HG03457 (cell line): ENCODE measurements around the gene HOXD9.

ENCODE experiments used
- ATAC-seq: cut with Tn5 transposase; IDR thresholded peaks from one replicate; pipeline ENCODE4 v1.9.1; 2021; ENCODE audit warnings: moderate number of reproducible peaks; ENCODE audit not compliant: unreplicated experiment

Gene HOXD9

DNA sequence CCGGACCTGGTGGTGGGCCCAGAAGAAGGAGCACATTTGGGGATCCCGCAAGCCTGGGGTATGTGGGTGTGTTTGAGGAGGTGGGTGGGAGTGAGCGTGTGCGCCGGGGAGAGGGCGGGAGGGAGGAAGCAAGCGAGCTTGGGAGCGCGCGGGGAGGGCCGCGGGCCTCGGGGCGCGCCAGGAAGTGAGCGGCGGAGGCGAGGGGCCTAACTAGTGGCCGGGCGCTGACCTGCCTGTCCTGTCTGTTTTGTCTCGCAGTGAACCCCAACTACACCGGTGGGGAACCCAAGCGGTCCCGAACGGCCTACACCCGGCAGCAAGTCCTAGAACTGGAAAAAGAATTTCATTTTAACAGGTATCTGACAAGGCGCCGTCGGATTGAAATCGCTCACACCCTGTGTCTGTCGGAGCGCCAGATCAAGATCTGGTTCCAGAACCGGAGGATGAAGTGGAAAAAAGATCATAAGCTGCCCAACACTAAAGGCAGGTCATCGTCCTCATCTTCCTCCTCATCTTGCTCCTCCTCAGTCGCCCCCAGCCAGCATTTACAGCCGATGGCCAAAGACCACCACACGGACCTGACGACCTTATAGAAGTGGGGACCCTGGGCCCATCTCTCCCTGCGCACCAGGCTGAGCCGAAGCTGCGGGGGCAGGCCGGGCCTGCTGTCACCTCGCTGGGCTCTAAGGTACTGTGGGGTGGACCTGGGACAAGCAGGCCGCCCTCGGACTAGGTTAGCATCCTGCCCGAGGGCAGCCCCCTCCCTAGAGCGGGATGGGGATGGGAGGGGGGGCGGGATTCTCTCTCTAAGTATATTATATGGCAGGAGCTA, 30.0 kb downstream of the HOXD9 start:
- no peak for ATAC-seq

DNA sequence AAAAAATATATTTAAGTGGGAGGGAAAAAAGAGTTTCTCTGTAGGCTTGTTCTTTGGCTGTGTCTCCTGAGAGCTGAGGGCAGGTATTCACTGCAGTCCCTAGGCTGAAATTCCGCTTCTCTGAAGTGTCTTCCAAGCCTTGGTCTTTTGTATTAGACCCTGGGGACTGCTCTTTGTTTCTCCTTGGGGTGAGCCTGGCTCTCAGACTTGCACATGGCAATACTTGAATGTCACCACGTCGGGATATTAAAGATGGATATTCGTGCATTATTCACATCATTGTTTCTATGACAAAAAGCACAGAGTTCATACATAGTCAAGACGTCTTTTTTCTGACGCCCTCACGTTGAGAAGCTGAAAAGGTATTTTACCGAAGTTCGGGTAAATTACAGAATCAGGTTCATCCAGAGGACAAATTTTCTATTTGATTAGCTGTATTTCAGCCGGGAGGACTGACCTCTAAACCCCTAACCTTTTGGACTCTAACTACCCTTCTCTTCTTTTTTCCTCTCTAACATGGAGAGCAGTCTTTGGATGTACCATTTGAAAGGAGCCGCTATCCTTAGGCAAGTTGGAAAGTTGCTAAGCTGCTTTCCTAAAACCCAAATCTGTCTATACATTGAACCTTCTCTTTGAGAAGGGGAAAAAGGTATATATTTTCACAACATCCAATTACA, 32.2 kb downstream of the HOXD9 start:
- no peak for ATAC-seq

DNA sequence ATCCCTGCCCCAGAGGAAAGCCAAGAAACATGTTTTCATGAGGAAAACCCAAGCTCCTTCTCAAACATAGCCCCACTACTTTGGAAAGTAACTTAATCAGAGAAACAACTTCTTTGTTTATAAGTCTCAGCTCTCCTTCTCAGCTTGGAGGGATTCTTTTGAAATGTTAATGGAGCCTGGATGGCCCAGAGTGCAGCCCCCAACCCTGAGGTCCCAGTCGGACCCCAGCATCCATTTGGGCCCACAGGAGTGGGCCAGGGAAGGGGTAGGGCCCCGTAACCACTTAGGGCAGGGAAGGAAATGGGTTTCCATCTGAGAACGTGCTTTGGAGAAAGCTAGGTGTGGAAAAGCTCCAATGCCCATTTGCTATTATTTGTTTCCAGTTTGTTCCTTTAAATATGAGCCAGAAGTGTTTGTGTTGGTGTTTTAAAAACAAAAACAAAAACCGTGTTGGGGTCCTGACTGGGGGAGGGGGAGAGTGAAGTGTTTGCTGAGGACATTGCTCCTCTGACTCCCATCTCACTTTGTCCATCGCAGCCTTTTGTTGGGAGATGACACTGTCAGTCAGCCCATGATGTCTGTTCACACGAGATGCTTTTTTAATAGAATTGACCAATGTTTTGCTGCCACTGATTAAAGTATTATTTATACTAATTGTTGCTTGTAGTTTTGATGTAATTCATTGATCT, 33.0 kb downstream of the HOXD9 start:
- no peak for ATAC-seq

DNA sequence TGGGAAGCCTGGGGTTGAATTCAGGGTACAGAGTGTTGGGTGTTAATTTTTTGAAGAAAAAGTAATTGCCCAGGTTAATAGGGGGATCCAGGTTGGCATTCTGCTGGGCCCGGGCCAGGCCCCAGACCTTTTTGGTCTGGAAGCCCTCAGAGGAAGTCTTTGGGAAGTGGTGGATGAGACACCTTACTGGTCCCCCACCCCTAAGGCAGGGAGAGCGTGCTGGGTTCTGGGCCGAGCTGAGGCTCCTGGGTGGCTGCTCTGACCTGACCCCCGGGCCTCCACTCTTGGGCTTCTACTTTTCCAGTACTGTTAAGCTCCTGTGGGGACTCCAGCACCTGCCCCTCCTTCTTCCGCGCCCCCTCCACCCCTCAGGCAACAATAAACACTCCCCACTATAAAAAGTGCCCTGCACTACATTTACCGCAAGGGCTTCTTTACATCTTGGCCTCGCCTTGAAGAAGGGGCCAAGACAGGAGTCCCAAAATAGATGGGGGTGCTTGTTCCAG, 33.8 kb downstream of the HOXD9 start:
- no peak for ATAC-seq

DNA sequence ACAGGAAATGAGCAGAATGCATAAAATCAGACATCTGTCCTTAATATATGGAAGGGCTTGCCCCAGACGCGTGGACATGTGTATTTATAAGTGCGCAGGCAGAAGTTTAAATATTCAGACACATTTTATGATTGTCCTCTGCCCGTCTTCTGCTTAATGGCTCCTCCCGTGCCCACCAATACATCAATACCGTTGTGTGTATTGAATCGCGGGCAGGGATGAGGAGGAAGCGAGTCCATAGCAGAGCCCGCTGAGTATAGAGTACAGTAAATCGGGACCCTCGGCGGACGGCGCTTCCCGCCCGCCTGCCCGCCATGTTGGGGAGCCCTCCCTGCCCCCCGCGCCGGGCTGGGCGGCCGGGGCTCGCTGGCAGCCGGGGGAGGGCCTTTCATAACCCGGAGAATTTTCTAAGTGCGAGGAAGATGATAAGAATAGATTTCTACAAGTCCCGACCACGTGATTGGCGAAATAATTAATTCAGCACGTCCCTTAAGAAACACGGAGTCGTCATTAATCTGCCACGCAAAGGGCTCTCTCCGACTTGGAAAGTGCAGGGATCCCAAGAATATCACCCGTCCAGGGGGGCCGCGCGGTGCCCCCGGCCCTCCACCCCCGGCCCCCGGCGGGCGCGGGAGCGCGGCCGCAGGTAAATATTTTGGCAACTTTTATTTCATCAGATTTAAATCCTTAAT, 34.4 kb downstream of the HOXD9 start, which contains the start of gene HOXD3:
TSS of gene HOXD3 (plus strand) at position 501 of the 692 bp plus-strand sequence. CDS start 11,808 bp downstream, outside the sequence.
- no peak for ATAC-seq

DNA sequence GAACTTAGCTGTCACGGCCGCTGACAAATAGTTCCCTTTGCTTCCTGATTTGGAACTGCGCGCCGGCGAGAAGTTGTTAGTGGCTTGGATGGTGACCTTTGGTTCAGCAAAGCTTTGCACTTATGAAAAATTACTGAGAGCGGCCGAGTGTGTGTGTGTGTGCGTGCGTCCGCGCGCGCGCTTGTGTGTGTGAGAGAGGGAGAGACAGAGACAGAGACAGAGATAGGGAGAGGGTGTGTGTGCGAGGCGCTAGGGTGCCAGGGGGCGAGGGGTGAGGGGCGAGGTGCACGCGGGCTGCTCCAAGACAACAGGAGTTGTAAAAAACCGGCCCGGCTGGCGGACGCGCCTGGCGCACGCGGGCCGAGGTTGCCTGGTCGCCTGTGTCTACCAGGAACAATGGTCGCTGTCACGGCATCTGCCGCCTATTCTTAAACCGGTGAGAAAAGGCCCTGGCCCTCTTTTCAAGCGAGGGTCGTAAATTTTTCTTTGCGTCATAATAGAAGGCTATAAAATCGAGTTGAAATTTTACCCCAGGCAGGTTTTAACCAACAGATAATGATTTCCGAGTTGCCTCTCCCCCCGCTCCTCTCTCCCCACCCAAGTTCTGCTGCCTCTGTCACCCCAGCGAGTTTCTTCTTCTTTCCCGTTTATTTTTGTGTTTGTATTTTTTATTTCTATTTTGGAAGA, 35.1 kb downstream of the HOXD9 start:
- ATAC-seq: no peak

DNA sequence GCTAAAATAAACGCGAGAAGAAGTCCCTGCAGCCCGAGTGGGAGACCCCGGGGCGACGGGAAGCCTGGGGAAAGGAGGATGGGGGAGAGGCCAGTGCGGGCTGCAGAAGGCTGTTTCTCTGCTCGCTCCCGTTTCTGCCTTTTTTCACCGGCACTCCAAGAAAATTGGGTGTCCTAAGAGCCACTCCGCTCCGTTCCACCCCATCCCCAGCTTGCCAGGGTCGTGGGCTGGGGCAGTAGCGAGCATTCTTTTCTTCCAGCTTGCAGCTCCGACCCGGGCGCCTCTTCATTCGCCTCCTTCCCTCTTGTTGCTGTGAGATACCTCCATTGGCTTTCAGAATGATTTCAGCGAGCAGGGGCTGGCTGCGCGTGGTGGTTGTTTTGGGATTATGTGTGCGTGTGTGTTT, 35.7 kb downstream of the HOXD9 start:
- no peak for ATAC-seq

DNA sequence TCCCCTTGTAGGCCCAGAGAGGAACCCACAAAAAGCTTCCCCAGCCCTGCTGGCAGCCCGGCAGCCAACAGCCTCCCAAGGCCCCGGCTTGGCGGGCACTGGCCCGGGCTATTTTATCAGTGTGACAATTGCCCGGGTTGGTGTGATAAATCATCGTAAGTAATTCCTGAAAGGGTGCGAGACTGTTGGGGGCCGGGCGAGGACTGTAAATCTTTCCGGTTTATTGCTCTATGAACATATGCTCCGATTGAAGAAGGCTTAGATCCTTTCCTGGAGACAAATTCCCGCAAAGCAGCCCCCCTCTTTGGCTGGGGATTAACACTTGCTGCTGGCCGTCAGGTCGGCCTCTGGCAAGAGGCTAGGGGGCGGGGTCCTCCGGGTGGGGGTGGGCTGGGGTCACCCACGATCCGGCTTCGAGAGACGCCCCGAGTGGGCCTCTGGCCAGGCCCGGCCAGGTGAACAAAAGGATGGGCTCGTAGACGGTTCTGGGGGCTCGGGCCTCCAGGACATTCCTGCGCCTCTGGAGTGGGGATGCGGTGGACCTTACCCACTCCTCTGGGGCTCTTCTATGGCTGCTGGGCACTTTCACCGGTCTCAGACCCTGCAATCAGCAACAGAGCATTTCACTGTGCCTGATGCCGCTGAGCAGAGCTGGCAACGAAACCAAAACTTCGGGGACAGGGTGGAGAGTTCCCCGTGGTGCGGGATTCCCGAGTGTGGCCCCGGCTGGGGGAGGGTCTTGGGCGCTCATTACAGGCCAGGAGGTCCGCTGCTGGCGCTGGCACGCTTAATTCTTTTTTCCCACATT, 36.5 kb downstream of the HOXD9 start:
- no peak for ATAC-seq

DNA sequence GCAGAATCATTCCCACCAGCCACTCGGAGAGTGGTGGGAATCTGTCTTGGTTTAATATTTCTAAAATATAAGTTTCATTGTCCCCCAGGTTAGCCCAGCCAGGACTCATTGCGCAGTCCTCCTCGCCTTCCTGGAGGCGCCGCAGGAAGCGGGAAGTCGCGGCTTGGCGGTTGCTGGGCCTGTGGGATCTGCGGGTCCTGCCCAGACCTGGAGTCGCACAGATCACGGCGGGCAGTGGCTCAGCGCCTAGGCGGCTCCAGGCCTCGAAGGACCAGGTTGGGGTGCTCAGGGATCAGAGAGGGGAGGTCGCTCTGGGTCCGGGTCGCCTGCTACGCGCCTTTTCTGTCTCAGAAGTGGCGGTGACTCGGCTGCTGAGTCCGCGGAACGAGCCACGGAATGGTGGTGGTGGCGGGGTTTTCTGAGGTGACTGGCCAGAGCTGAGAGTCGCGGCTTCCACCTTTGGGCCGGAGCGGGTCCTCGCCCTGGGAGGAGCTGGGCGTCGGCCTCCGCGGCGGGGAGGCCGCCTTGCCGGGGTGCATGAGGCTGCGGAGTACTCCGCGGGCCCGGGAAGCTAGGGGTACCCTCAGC, 37.2 kb downstream of the HOXD9 start:
- no peak for ATAC-seq

DNA sequence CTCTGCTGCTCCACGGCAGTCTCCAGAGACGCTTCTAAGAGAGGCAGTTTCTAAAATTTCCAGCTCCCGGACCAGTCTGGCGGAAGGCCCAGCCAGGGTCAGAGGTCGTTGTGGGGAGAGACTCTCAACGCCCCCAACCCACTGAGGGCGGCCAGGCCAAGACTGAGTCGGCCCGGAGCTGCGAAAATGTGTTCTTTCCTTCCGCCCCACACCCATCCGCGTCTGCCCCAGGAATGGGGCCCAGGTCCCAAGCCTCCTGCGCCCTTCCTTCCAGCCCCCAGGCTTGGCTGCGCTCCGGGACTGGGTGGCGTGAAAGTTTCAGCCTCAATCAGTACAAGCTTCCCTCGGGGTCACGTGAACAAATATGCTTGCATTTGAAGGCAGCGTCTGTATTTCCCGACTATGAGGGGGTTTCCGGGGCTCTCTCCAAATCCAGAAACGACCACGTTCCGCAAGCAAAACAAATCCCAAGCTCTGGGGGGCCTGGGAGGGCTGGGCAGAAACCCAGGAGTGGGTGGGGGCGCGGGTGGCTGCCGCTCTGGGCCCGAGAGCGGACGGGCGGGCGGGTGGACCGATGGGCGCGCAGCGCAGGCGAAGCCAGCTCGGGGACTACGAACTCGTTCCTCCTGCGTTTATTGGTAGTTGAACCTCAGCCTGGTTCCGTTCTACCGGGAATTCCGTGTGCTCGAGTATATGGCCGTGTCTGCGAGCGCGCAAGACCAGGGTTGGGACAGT, 37.9 kb downstream of the HOXD9 start:
- ATAC-seq: no peak

DNA sequence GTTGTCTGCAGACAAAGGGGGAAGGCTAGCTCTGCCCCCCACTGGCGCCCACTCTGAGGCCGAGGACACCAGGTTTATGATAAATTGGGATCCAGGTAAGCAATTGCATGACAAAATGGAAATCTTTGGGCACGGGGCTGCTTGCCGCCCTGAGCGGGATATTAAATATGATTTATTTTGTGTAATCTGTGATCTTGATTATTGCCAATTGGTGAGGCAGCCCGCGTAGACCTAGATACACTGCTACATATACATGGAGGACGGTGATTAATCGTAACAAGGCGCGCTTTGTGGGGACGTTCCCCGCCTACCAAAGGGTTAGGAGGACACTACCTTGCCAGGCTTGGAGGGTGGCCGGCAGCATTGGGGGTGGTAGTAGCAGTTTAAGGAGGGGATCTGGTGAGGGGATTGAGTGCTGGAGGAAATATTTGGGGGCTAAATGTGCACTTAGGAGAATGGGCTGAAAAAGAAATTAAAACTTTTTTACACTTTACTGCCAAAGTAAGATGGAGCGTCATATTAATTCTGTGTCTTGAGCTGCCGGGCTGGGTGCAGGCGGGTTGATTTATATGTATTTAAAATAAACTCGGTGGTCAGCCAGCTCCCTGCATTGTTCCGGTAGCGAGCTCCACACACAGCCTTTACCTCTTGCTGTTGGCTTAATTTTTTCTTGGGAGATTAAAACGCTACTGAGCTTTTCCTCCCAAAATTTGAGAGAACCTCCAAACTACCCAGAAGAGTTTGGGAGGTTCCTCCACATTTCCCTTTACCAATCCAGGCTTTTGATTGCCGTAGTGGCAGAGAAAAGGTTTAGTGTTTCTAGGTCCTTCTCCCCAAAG, 38.7 kb downstream of the HOXD9 start:
- no peak for ATAC-seq

DNA sequence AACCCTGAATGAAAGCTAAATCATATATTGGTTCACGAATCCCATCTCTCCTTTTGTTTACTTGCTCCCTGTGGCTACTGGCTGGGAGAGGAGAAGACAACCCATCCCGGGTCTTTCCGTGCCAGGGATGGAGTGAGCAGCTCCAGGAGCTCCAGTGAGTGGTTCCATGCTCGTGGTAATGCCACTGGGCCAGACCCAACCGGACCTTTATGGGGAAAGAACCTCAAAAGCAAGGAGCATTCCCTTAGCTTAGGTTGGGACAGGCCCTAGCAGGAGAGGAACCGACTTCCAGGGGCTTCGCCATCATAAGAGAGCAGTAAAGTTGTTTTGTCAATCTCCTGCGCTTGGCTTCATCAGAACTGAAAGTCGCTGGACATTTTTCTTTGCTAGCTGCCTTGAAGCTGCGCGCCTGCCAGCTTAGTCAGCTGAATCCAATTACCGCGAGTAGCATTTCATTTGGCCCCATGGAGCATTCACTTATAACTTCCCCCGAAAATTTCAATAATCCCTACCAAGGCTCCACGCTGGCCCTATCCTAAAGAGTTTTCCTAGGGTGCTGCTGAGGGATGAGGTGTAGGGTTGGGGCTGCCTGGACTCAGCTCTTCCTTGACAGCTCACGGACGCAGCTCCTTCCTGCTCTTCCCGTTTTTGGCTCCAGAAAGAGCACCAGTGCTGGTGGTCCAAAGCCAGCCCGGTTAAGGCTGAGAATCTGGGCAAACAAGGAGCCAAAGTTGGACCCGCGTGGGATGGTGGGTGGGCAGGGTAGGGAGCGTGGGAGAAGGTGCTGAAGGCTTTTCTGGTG, 39.5 kb downstream of the HOXD9 start:
- ATAC-seq: no peak

DNA sequence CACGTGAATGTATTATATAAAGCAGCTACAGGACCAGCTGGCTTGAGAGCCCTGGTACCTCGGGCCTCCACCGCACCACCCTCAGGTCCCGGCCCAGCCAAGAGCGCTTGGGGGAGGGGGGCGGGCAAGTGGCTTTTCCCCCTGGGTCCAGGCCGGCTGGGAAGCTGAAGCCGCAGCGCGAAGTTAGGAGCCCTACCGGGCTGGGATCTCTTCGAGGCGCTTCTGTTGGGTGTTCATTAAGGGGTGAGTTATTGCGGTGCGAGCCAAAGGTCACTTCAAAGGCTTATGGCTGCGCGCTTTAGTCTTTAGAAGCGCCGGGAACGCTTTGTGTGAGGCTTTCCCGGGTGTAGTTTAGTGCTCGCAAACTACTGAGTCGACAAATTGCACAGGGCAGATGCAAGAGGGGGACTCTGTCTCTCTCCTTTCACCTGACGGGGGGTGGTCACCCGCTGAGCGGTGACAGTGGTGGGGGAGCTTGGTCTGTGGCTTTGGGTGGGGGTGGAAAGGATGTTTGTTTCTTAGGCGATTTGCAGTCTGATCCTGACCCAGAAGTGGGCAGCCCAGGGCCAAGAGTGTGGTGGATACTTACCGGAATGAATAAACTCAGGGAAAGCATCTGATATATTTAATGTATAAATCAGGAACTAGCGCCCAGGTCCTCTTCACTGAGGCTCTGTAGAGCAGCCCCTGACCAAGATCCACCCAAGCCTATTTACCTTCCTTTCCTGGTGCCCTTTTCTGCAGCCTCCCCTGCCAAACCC, 40.6 kb downstream of the HOXD9 start:
- ATAC-seq: no peak

DNA sequence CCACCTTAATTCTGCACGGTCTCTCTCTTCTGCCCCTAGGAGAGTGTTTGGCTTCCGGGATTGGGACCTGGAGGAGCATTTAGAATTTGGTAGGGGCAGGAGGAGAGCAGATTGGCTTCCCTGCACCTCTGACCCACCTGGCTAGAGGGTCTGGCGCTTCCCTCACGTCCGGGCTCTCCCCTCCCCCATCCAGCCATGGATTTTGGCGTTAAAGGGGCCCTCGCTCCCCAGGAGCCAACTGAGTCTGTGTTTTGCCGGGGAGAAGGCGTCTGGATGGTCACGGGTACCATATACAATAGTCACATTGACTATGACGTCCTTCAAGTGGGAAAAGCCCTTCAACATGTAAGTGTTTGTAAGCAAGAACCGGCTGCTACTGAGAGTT, 41.1 kb downstream of the HOXD9 start:
- no peak for ATAC-seq

DNA sequence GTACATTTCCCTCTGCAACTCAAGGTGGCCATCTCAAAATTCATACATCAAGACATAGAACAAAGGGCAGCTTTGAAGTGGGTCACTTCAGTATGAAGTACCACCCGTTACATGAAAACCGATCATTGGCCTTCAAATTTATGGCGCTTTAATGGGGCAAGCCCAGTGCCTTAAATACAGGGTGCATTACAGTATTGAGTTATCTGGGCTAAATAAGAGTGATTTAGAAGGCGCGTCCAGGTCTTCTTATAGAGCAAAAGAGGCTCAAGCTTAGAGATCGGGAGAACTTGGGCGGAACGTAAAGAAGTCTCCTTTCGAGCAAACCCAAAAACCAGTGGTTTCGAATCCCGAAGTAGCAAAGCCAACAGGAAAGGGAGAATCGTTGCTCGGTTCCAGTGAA, 41.7 kb downstream of the HOXD9 start:
- ATAC-seq: no peak
